ENCODE measurements around the gene STAT5A.
"Not testable (repeated sequence)": the region's sequence is repeated elsewhere in the genome, so short reads cannot be mapped to it uniquely, and the experiment has no call there.

STAT5A gene

GRCh38 chr17:42309986-42310786 lies 21.9 kb downstream of the STAT5A start:
- no peak for DNase-seq

GRCh38 chr17:42310787-42311215 lies 22.5 kb downstream of the STAT5A start:
- no peak for DNase-seq

- no peak for DNase-seq
Observed at GRCh38 chr17:42311240-42312034, 23.1 kb downstream of the STAT5A start.

GRCh38 chr17:42312035-42312284 lies 23.7 kb downstream of the STAT5A start:
- no peak for DNase-seq

GRCh38 chr17:42312285-42313130 lies 24.2 kb downstream of the STAT5A start:
- peak; percentile 79 for DNase-seq

GRCh38 chr17:42313389-42313772 lies 25.1 kb downstream of the STAT5A start:
- DNase-seq, result no peak

GRCh38 chr17:42313773-42314566 lies 25.7 kb downstream of the STAT5A start:
- no peak for DNase-seq

GRCh38 chr17:42315402-42316156 lies 27.3 kb downstream of the STAT5A start:
- peak; percentile 36 for DNase-seq

- no peak for DNase-seq
Observed at GRCh38 chr17:42316755-42317154, 28.5 kb downstream of the STAT5A start.

- no peak for DNase-seq
Observed at GRCh38 chr17:42317266-42317845, 29.1 kb downstream of the STAT5A start.

GRCh38 chr17:42317967-42318366 lies 29.7 kb downstream of the STAT5A start:
- not testable (repeated sequence) for DNase-seq

GRCh38 chr17:42321555-42321954 lies 33.3 kb downstream of the STAT5A start:
- no peak for DNase-seq

- peak; percentile 93 for DNase-seq
Observed at GRCh38 chr17:42322382-42323267, 34.3 kb downstream of the STAT5A start.

- DNase-seq, result no peak
Observed at GRCh38 chr17:42323268-42323773, 35.0 kb downstream of the STAT5A start.

GRCh38 chr17:42325026-42325425 lies 36.7 kb downstream of the STAT5A start:
- DNase-seq, result no peak

- DNase-seq, result no peak
Observed at GRCh38 chr17:42329025-42329976, 41.0 kb downstream of the STAT5A start.

GRCh38 chr17:42333053-42333452 lies 44.8 kb downstream of the STAT5A start:
- DNase-seq, result no peak

GRCh38 chr17:42334677-42335076 lies 46.4 kb downstream of the STAT5A start:
- no peak for DNase-seq

- DNase-seq, result peak; percentile 82
Observed at GRCh38 chr17:42337442-42337841, 49.1 kb downstream of the STAT5A start.
